ENCODE data around the gene TRIM7.
"Not testable (repeated sequence)": the region's sequence is repeated elsewhere in the genome, so short reads cannot be mapped to it uniquely, and the experiment has no call there.

The TRIM7 gene

GRCh38 chr5:181233088-181233800 lies 28.2 kb upstream of the TRIM7 start:
- DNase-seq (ENCODE audit: low spot score): no peak

GRCh38 chr5:181232593-181232992 lies 27.6 kb upstream of the TRIM7 start:
- DNase-seq (ENCODE audit: low spot score): no peak

- DNase-seq (ENCODE audit: low spot score): no peak
Measured at GRCh38 chr5:181231432-181231831, 26.4 kb upstream of the TRIM7 start.

- DNase-seq (ENCODE audit: low spot score): no peak
Measured at GRCh38 chr5:181230551-181230950, 25.6 kb upstream of the TRIM7 start.

- no peak for DNase-seq (ENCODE audit: low spot score)
Measured at GRCh38 chr5:181229996-181230395, 25.0 kb upstream of the TRIM7 start.

- no peak for DNase-seq (ENCODE audit: low spot score)
Measured at GRCh38 chr5:181224390-181225229, 19.6 kb upstream of the TRIM7 start.

- no peak for DNase-seq (ENCODE audit: low spot score)
Measured at GRCh38 chr5:181223729-181224389, 18.9 kb upstream of the TRIM7 start.

- DNase-seq (ENCODE audit: low spot score): peak; percentile 99
Measured at GRCh38 chr5:181223058-181223728, 18.2 kb upstream of the TRIM7 start, which contains the start of gene TRIM41. Gene TRIM41 (plus strand): TSS chr5:181223281. CDS start chr5:181224000, 719 bp downstream.

- DNase-seq (ENCODE audit: low spot score): no peak
Measured at GRCh38 chr5:181222630-181223057, 17.6 kb upstream of the TRIM7 start.

- DNase-seq (ENCODE audit: low spot score): peak; percentile 99
Measured at GRCh38 chr5:181221792-181222629, 17.0 kb upstream of the TRIM7 start.

GRCh38 chr5:181221105-181221791 lies 16.3 kb upstream of the TRIM7 start:
- DNase-seq (ENCODE audit: low spot score): no peak

- no peak for DNase-seq (ENCODE audit: low spot score)
Measured at GRCh38 chr5:181220178-181220515, 15.2 kb upstream of the TRIM7 start.

GRCh38 chr5:181219262-181220177 lies 14.5 kb upstream of the TRIM7 start:
- no peak for DNase-seq (ENCODE audit: low spot score)

- DNase-seq (ENCODE audit: low spot score): no peak
Measured at GRCh38 chr5:181218795-181219124, 13.8 kb upstream of the TRIM7 start.

GRCh38 chr5:181217803-181218062 lies 12.7 kb upstream of the TRIM7 start:
- DNase-seq (ENCODE audit: low spot score): no peak

- no peak for DNase-seq (ENCODE audit: low spot score)
Measured at GRCh38 chr5:181217111-181217802, 12.3 kb upstream of the TRIM7 start.

GRCh38 chr5:181215997-181216989 lies 11.3 kb upstream of the TRIM7 start:
- DNase-seq (ENCODE audit: low spot score): no peak

GRCh38 chr5:181214249-181214648 lies 9.3 kb upstream of the TRIM7 start:
- not testable (repeated sequence) for DNase-seq (ENCODE audit: low spot score)
